Putamen (tissue), 1 donor: ENCODE results near the gene CAMK2D.
A peak's percentile ranks its signal among the peaks of the same experiment; 100 is the strongest.

Experiments used
- DNase-seq: peaks from one replicate; pipeline ENCODE4 v3.0.0-alpha.2; 2016; ENCODE audit warnings: low spot score

The CAMK2D gene

DNA sequence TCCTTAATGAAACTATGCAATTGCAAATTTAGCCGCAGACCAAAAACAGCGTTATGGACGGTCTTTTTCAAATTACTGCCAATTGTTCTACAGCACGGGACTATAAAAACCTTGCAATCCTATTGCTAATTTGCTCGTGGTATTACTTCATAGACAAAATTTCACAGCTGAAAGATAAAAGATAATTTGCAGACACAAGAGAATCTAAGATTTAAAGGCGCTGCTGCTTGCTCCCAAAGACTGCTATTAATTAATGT lies 1.4 kb upstream of the CAMK2D start:
- DNase-seq, result no peak

DNA sequence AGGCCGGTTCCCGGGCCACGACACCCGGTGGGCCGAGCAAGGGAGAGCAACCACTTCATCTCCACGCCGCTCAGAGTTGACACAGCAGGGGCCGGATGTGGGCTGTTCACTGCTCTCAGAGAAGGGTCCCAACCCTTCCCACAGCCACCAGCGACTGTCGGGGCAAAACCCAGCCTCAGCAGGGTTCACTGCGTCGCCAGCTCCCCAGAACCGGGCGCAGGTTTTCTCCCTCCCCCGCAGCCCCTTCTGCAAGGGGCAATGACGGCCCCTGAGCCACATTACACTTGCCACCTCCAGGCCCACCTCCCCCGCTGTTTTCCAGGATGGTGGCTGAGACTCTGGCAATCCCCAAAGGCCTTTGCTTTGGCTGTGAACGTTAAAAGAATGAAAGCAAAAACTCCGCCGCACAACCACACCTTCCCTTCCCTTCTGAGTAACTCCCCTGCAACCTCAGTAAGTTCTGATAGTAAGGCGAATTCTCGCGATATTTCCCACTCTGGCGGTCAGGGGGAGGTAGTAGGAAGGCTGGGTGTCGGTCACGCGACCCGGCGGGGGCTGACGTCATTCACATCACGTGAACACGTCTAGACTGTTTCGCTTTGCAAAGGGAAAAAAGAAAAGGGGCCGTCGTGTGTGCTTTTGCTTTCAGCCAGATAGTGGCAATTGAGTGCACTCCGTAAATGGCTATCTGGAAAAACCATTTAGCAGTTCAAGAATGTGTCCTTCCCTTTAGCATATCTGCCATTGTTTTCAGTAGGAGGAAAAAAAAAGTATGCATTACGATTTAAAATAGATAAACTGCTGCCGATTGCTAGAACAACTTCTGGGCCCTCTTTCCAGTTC lies 869 bp upstream of the CAMK2D start:
- DNase-seq, result peak; percentile 98

DNA sequence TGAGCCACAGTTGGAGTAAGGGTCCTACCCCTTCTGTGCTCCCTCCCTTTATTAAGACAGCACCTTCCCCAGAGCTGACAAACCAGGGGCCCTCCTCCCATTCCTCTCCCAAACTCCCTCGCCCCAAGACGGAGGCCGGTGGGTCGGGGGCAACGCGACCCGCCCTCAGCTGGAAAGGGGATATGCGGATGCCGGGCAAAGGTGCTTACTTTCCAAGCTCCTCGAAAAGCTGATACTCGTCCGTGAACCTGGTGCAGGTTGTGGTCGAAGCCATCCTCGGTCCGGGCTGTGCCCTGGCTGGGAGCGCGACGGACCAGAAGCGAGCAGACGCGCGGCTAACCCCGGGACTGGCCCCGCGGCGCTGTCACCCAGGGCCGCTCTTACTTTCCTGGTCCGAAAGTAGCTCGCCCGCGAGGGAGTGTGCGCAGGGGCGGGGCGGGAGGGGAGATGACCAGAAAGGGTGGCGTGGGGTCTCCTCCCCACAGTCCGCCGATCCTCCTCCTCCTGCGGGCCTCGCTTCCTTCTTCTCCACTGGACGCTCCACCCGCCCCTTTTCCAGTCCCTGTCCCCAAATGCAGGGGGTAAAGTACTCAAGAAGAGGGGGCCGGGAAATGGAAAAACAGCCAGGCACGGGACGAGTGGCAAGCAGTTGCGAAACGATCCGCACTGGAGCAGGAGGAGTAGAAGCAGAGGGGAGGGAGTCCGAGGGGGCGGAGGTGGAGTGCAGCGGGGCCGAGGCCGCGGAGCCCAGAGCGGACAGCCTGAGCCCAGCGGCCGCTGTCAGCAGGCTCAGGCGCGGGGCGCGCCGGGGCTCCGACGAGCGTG lies 531 bp downstream of the CAMK2D start:
- DNase-seq, result peak; percentile 60

DNA sequence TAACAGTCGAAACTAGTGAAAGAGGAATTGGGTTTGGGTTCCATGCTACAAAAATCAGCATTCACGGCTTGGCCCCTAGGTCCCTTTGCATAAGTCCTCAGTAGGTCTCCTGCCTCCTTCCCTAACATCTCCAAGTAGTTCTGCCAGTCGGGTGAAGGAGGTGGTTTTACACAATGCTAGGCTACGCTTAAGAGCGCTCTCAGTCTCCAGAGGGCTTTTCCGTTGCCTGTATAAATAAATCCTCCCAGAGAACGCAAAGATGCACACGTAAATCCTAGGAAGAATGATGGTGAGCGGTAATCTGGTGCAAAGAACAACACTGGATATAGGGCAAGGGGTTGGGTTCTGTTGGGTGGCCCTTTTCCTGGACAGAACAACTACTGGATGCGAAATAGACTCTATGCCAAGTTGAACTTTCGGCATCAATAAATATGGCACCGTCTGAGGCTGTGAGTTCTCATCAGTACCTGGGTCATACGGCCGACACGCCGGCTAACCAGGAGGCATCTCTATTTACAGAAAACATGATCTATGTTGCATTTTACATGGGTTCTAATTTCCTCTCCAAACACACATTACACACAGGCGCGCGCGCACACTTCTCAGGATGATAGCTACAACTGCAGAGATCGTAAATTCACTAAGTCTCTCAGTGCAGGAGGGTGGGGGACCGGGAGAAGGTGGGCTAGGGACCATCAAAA lies 1.3 kb downstream of the CAMK2D start:
- DNase-seq, result peak; percentile 24

DNA sequence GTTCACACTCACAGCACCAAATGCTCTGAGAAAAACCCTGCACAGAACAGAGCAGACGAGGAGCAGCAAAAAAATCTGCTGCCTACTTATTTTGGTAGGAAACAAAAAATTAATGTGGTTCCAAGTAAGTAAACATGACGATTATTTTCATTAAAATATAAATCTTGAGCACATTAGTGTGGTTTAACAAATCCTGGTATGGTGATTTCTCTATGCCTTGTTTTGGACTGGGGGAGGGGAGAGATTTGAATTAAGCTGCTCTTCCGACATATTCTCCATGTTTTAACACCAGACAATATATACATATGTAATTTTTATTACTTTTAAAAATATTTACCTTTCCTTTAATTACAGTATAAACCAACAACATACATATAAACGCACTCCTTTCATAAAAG lies 1.8 kb downstream of the CAMK2D start:
- no peak for DNase-seq

DNA sequence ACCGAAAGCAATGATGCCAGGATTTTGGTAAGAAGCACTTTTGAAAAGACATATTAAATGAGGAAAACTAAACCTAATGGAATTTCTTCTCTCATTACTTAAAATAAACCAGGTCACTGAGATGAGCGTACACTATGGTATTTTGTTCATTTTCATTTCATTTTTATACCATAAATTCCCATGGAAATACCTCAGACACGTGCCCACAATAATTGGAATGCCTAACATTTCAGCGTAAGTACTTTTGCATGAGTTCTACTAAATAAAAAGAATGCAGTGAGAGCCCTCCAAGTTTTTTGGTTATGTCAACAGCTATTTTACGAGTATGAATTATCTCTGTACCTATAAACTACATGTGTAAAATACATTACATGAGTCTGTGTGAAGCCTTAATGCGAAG lies 3.2 kb downstream of the CAMK2D start:
- no peak for DNase-seq

DNA sequence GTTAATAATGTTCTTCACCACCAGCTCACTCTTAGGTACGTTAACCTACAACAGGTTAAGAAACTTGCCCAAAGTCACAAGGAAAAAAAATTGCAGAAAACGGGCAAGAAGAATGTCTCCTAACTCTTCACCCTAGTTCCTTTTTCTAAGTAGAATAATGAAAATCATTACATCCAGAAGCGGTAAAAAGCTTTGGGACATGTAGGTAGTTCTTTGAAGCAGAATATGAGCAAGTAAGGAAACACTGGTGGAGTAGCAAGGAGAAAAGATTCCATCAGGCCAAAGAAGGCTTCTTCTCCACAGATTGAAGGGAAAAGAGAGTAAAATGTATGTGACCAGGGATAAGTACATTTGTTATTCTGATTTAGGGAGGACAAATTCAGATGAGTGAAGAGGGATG lies 4.1 kb downstream of the CAMK2D start:
- DNase-seq, result no peak

DNA sequence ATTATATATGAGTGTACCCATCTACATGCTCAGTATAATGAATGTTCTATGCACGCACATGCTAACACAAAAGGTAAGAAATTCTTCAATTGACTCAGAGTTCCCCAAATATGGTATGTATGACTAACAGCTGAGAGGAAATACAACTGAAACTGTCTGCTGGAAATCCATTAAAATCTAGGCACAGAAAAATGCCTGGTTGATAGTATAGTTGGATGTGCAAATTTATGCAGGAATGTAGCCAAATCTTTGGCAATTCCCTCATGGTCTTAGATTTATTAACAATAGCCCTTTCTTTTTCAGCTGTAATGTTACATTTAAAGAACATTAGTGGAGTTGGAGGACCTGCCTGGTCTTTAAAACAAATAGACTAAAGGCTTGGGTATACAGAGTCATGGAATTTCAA lies 5.5 kb downstream of the CAMK2D start:
- peak; percentile 24 for DNase-seq

DNA sequence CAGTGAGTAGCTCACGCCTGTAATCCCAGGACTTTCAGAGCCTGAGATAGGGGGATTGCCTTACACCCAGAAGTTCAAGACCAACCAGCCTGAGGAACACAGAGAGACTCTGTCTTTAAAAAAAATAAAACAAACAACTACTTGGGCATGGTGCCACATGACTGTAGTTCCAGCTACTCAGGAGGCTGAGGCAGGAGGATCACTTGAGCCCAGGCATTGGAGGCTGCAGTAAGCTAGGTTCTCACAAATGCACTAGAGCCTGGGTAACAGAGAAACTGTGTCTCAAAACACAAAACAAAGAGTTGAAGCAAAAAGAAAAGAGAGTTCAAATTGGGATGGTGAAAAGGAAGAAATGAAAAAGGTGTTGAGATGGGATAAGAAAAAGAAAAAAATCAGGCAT lies 10.8 kb downstream of the CAMK2D start:
- DNase-seq, result no peak

DNA sequence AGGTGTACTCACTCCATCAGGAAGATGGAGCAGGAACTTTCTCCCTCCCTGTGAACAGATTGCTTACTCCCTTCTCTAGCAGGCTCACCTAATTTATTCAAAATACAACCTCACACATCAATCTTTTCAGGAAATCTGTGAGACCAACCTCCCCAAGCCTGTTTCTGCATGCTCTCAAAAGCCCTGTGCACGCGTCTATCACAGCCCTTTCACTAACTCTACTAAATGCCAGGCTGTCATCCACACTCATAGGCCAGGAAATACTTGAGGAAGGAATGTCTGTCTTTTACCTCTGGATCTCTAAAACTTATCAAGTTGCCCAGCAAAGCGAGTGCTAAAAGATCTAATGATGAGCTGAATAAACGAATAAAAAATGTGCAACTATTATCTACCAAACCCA lies 11.2 kb downstream of the CAMK2D start:
- DNase-seq, result no peak

DNA sequence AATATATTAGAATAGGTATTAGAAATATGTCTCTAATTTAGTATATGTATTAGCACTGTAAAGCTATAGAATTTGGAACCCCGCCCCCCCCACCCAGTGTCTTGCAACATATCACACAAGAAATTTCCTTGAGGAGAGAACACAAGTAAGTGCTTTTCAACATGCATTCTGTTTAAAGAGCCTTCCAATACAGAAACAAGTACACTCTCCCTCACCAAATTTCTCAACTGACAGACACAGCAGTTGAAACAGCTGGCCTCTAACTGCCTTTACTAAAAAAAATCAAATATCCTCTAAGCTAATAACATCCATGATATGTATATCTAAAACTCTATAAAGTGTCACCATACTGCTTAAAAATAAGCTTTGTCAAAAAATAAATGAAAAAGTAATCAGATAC lies 12.4 kb downstream of the CAMK2D start:
- no peak for DNase-seq

DNA sequence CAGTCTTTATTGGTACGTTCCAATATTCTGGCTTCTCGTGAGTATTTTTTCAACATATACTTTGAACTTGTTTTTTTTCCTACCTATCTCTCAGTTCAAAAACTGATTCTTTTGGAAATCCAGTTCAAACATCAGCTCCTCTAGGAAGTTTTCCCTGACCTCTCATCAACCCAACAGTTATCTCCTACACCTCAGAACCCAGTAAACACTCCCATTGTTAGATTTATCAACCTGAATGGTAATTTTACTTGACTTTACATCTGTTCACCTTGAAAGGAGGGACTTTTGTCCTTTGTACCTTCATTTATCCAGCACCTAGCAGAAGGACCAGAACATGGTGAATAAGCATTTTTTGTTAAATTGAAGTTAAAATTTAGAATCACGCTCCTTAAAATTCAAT lies 13.6 kb downstream of the CAMK2D start:
- DNase-seq, result no peak

DNA sequence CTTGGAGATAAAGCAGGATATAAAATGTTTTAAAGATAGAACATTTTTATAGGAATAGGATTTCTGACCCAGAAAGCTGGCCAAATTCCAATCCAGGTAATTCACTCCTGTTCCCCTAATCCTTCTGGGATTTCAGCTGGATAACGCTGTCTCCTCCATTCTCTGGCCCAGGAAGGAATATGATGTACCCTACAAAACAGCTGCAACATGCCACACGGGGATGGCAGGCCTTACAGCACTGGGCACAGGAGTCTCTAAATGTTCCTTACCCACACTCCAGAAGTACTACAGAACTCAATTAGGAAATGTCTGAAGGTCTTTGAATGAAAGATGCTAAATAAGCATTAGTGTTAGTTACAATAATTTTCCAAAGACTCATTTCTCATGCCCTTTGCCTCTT lies 15.8 kb downstream of the CAMK2D start:
- no peak for DNase-seq

DNA sequence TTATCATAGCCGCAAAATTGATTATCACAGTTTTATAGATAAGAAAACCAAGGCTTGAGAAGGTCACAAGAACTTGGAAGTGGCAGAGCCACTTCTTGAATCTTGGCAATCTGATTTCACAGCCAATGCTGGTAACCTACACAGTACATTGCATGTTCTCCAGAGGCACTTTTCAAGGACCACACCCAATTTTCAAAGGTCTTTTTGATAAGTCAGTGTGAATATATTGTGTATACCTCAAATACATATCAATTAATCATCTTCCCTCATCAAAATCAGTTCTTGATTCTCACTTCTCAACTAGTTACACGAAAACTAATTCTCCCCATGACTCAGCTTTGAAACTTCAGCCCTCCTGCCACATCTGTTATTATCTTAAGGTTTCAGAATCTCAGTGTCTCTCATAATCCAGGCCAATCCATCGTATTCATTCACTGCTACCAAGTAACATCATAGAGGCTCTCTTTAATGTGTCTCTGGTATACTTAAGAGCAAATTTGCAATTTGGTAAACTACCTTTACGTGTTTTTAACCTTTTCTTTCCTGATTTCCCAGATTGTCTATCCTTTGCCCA lies 16.8 kb downstream of the CAMK2D start:
- no peak for DNase-seq

DNA sequence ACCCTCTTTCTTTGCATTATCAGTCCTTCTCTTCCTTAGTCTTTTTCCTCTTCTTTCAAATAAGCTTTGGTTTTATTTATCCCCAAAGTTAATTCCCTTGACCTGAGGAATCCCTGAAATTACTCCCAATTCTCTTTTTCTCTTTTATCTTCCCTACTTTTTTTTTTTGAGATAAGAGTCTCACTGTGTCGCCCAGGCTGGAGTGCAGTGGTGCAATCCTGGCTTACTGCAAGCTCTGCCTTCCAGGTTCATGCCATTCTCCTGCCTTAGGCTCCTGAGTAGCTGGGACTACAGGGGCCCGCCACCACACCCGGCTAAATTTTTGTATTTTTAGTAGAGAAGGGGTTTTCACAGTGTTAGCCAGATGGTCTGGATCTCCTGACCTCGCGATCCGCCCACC lies 17.8 kb downstream of the CAMK2D start:
- no peak for DNase-seq

DNA sequence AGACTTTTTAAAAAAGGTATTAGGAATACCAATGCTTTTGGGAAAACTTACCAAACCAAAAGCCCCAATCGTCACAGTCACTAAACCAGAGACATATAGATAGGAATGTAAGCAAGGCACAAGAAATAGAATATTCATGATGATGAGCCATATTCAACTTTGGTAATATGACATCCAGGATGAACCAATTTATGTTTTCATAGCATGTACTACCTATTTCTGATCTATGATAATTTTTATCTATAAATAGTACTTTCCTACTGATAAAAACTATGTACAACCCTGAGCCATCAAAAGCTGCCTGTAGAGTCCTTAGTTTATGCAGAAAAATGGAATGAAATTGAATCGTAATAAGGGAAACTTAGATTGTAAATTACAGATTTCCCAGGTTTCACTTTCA lies 18.9 kb downstream of the CAMK2D start:
- no peak for DNase-seq

DNA sequence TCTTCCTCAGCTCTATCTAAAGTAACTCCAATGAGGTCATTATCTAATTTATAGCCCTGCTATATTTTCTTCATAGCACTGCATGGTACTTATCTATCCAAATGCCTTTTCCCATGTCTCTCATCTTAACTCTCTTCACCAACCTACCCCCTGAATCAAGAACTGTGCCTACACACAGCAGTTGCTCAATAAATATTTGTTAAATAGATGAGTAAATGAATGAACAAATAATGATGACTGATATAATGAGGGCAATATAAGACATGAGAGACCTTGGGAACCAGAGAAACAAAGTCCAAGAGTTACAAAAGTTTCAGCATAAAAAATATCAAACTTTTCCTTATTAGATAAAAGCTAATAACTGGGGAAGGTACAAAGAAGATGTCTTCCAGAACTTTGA lies 19.6 kb downstream of the CAMK2D start:
- no peak for DNase-seq

DNA sequence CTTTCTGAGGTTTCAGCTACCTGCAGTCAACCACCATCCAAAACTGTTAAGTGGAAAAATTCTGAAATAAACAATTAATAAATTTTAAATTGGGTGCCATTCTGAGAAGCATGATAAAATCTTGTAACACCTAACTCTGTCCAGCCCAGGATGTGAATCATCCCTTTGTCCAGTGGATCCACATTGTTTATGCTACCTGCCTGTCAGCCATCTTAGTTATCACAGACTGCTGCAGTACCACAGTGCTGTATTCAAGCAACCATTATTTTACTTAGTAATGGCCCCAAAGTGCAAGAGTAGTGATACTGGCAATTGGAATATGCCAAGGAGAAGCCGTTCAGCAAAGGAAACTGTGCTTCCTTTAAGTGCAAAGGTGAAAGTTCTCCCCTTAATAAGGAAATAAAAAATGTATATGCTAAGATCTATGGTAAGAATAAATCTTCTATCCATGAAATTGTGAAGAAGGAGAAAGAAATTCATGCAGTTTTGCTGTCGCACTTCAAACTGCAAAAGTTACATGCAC lies 20.6 kb downstream of the CAMK2D start:
- no peak for DNase-seq

DNA sequence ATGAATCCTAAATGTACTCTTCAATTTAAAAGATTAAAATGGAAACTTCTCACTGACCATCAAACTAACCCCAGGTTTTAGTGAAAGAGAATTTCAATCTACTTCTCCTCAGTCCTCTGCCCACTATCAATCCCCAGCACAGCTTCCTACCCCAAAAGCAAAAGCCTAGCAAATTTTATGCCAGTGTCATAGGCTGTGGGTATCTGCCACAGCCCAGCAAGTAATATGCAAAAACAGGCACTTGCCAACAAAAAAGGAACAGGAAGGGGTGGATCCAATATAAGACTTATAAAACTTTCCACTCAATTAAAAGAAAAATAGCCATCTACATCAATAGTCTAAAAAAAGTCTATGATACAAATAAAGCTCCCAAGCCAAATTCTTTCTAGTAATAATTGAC lies 22.3 kb downstream of the CAMK2D start:
- DNase-seq, result no peak

DNA sequence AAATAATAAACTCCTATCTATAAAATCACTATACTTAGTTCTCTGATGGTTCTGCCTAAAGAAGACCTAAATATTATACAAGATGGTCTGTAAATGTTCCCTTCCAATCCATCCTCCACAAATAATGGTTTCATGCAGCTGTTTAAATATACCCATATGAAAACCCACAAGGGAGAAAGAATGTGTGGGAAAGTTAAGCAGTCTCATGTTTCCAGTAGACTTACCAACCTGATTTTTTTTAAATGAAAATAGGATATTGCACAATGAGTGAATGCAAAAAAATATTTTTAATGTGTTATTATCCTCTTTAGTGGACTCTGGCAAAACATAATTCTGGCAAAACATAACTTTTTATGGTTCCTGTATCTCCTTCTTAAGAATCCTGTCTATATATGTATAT lies 23.3 kb downstream of the CAMK2D start:
- DNase-seq, result no peak

DNA sequence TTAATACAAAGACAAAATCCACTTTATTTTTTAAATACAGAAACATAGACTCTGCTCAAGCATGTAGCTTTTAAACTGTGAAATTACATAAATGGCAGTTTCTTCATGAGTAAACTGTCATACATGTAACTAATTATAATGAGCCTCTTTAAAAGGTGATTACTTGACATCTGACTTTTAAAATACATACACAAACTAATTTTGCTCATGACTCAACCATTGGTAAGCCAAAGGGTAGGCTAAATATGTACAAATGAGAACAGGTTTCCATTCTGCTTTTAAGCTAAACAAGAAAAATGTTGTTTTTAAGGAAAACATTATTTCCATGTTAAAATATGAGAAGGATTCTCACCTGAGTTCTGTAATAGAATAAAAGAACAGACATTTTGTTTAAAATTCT lies 27.9 kb downstream of the CAMK2D start:
- DNase-seq, result no peak

DNA sequence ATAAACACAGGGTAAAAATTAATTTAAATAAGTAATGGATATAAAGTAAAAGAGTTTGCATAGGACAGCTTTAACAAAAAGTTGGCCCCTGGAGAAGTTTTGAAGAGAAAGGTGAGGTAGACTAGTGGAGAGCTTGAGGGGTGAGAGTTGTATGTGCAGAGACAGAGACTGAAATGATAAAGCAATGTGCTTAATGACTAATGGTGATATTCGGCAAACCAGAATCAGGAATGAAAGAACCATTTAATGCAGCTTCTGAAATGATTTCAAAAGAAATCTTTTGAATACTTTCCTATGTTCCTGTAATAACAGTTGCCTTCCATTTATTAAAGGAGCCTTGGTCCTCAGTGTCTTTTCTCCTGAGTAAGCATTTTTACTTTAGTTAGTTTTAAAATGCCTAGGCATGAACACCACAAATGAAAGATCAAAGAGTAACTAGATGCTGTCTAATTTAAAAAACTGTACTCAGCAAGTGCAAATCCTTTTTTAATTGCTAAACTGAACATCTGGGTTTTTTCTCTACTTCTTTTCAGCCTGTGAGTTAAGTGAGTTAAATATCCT lies 28.5 kb downstream of the CAMK2D start:
- no peak for DNase-seq
